HEK293 (cell line): Measurements from ENCODE around the gene C13orf42.

Experiments
- BCL11A ChIP-seq: fragments of 450-650 bp; formaldehyde crosslinking; IDR thresholded peaks from 2 replicates; pipeline ENCODE4 v1.5.1; 2016; ENCODE audit warnings: low read depth, missing biosample characterization, missing genetic modification characterization
- GLIS2 ChIP-seq: fragments of 450-650 bp; formaldehyde crosslinking; IDR thresholded peaks from 2 replicates; pipeline ENCODE4 v1.5.1; 2016; ENCODE audit warnings: missing biosample characterization, missing genetic modification characterization
- ZNF239 ChIP-seq: fragments of 450-650 bp; formaldehyde crosslinking; IDR thresholded peaks from 2 replicates; pipeline ENCODE4 v1.5.1; 2016; ENCODE audit warnings: missing biosample characterization, missing genetic modification characterization
- TF ChIP-seq, protein P1 (sequence below): fragments of 450-650 bp; formaldehyde crosslinking; IDR thresholded peaks from 2 replicates; pipeline ENCODE4 v1.5.1; 2016; ENCODE audit warnings: missing biosample characterization, missing genetic modification characterization

GRCh38 chr13:51065372-51066090 lies 45.5 kb downstream of the C13orf42 start:
- TF ChIP-seq ZNF239 (tag by site-specific recombination) (no peak), GLIS2 (tag by site-specific recombination) (no peak), BCL11A (tag by site-specific recombination) (no peak)
- TF ChIP-seq, protein P1, sequence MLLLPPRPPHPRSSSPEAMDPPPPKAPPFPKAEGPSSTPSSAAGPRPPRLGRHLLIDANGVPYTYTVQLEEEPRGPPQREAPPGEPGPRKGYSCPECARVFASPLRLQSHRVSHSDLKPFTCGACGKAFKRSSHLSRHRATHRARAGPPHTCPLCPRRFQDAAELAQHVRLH = no peak
